Subcutaneous adipose tissue (tissue), 4 donors: Measurements from ENCODE around the gene ABHD10. TPM values are rescaled to one million over a fixed set of nuclear protein-coding genes. Genes with fewer than 3 reads are reported as not detected.

Experiments used
- total RNA-seq, 4 donors: library from RNA; depleted of rRNA; stranded (reverse); fragments of >200 nt; gene quantifications; one replicate each; pipeline ENCODE4 v1.1.0, GENCODE V29; 2016
- TF ChIP-seq, protein P1 (sequence below): fragments of 450-650 bp; IDR thresholded peaks from one replicate; pipeline ENCODE4 v1.5.1; 2016; ENCODE audit warnings: low read depth, mild to moderate bottlenecking, control low read depth, antibody characterized with exemption, moderate library complexity

Gene ABHD10
- total RNA-seq, 4 donors from 2014 or later: 17.9 to 24.9 (median 22.1) TPM

DNA sequence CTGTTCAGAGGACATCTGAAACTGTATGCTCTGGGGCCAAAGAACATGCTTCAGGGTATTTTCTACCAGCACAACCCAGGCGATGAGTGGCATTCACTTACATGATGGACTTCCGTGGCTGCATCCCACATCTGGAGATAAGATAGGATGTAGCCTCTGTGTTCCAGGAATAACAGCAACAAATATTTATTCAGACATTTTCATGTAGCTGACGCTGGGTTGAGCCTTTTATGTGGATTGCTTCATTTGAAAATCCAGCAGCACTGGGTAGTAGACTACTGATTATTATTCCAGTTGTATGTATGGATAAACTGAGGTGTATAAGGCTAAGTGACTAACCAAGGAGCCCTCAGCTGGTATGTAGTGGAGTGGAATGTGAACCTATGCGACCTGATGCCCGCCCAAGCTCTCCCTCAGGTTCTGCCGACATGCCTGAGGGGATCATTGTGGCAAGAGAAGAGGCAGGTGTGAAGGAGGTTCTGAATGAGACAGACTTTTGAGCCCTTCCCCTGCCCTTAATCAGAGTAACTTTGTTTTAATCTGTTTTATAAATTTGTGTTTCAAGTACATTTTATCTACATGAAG is 25.9 kb upstream of the ABHD10 start:
- TF ChIP-seq, protein P1, sequence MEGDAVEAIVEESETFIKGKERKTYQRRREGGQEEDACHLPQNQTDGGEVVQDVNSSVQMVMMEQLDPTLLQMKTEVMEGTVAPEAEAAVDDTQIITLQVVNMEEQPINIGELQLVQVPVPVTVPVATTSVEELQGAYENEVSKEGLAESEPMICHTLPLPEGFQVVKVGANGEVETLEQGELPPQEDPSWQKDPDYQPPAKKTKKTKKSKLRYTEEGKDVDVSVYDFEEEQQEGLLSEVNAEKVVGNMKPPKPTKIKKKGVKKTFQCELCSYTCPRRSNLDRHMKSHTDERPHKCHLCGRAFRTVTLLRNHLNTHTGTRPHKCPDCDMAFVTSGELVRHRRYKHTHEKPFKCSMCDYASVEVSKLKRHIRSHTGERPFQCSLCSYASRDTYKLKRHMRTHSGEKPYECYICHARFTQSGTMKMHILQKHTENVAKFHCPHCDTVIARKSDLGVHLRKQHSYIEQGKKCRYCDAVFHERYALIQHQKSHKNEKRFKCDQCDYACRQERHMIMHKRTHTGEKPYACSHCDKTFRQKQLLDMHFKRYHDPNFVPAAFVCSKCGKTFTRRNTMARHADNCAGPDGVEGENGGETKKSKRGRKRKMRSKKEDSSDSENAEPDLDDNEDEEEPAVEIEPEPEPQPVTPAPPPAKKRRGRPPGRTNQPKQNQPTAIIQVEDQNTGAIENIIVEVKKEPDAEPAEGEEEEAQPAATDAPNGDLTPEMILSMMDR: no peak

DNA sequence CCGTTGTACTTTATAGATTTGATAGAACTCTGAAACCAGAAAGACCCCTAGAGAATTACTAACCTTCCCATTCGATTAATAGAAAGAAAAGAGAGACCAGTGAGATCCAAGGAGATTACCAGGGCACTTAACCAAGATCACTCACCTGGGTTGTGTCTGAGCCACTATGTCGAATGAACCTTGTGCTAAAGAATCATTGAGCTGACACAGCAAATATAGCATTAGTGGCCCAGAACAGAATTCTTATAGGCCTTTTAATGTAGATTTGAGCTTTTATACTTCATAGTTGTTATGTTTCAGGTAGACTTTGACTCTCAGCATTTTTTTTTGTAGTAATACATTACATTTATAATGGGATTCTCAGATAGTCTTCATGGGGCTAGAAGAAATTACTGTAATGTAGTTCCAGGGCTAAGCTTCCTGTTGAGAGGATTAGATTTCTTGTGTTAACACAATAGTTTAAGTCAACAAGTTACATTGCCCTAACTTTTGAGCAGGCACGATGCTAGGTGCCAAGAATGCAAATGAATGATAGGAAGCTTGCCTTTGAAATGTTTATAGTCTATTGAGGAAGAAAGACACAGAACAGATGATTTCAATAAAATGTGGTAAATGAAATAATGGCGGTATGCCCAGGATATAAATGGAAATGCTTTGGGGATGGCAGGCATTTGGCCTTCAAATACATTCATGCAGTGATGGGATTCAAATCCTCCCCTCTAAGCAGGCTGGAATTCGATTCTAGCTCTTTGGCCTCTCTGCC is 24.4 kb upstream of the ABHD10 start:
- TF ChIP-seq, protein P1: no peak

DNA sequence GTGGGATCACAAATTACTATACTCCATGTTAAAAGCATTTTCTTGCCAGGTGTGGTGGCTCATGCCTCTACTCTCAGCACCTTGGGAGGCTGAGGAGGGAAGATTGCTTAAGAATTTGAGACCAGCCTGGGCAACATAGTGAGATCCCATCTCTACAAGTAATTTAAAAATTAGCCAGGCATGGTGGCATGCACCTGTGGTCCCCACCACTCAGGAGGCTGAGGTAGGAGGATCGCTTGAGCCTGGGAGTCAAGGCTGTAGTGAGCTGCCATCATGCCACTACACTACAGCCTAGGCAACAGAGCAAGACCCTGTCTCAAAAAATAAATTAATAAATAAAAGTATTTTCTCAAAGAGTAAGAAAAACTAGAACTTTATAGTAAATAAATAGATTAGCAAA is 22.9 kb upstream of the ABHD10 start:
- TF ChIP-seq, protein P1: no peak

DNA sequence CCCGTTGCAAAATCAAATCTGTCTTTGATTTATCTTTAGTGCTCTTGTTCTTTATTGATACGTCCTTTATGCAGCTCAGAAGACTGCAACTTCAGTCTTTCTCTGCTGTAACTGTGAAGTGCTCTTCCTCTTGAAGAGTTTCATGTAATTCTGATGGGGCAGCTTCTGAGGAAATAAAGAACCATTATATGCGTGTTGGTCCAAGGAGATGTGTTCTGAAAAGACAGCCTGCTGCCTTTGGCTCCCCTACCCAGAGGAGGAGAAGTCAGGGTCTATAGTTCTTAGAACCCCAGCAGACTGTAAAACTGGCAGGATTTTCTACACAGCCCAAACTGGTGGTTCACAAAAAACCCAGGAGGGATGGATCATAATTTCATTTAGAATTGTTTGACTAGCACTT is 22.4 kb upstream of the ABHD10 start:
- TF ChIP-seq, protein P1: no peak

DNA sequence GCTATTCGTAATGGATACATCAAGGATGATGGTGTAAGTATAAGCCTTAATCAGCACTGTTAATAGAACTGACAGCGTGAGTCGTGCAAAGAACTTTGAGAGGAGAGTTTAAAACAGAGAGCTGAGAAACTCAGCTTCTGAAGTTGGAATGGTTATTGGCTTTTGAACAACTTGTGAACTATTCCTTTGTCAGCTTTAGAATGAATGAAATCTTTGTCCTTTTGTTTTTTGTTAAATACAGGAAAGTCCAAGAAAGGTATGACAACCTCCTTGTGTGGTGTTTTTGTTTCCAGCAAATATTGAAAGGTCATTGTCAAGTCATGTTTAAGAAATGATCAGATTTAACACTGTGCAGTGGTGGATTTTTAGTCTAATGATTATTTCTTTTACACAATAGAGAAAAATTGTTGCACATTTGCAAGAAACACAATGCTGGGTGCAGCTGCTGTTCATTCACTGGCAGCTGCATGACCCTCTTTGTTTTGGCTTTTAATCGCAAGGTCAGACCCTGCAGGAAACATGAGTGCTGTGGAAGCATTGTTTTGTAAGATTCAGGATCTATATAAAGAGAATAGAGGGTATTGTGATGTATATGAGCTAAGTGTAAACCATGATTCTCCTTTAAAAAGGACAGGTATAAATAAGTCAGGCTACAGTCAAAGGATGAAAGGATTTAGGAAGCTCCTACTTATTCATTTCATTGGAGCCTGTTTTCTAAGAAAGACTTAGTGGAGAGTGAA is 21.7 kb upstream of the ABHD10 start:
- TF ChIP-seq, protein P1: no peak

DNA sequence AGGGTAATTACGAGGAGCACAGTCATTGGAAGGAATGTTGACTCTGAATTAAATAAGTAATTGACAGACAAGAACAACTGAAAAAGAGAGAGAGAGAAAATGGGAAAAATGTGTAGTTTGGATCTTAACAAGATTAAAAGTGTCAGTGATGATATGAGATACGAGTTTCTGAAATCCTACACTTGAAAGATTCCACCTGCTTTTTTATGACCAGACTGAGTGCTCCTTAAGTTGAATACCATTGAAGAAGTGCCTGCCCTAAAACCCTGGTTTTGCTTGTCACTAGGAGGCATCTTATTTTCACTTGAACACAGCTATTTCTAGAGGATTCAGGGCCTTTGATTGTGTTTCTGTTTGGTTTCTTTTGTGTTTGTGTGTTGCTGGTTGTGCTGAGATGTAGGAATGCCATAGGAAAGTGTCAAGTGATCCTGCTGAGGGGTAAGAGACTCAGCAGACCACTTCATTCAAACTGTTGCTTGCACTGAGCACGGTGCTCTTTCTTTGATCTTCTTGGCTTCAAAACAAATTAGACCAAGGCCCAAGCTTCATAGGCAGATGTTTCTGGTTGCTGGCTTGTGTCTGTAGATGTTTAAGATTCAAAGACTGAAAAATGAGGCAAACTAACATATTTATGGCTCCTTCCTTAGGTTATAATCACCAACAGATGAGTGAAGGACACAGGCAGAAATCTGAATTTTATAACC is 17.2 kb upstream of the ABHD10 start:
- TF ChIP-seq, protein P1: no peak
